Measurements from ENCODE around the gene ZNF384. TPM values are rescaled to one million over a fixed set of nuclear protein-coding genes. Genes with fewer than 3 reads are reported as not detected.

The ZNF384 gene
- total and polyA plus RNA-seq, 7 donors = 22.0 to 44.9 (median 26.2) TPM

DNA sequence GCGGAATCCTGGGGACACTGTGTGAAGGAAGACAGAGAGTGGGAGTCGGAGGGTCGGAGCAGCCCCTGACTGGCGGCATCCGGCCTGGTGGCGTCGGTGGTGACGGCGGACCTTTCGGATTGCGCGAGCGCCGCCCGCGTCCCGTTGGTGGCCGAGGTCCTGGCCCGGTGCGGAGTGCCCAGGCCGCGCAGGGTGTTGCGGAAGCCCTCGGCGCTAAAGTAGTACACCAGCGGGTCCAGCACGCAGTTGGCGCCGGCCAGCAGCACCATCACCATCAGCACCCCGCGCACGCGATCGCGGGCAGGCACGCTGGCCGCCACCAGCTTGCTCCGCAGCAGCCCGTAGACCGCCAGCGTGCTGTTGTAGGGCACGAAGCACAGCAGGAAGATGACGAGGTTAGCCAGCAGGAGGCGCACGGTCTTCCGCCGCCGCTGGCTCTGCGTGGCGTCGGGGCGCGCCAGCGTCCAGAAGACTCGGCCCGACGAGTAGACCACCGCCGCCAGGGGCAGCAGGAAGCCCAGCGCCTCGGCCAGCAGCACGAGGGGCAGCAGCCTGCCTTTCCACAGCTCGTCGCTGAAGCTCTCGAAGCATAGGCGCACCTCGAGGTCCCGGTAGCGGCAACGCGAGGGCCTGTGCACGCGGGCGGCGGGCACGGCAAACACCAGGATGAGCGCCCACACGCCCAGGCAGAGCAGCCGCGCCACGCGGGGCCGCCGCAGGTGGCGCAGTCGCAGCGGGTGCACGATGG, 68.9 kb downstream of the ZNF384 start:
- TF ChIP-seq, protein P1, sequence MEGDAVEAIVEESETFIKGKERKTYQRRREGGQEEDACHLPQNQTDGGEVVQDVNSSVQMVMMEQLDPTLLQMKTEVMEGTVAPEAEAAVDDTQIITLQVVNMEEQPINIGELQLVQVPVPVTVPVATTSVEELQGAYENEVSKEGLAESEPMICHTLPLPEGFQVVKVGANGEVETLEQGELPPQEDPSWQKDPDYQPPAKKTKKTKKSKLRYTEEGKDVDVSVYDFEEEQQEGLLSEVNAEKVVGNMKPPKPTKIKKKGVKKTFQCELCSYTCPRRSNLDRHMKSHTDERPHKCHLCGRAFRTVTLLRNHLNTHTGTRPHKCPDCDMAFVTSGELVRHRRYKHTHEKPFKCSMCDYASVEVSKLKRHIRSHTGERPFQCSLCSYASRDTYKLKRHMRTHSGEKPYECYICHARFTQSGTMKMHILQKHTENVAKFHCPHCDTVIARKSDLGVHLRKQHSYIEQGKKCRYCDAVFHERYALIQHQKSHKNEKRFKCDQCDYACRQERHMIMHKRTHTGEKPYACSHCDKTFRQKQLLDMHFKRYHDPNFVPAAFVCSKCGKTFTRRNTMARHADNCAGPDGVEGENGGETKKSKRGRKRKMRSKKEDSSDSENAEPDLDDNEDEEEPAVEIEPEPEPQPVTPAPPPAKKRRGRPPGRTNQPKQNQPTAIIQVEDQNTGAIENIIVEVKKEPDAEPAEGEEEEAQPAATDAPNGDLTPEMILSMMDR (IDR thresholded peaks at IDR 0.05) = peak; percentile 38
- 29 to 30% (median 29%) methylated on average over 78 to 88 of the region's 88 CpGs for WGBS, 3 donors
- peak overlapping the region; percentile 44 for H3K4me3 ChIP-seq
- no peak overlapping the region for H3K27ac ChIP-seq
- H3K27me3 ChIP-seq (ENCODE audit: insufficient read depth in 3 of 3, low read length in 2 of 3) = peaks cover 0 to 22% (median 3%) of the 10 kb centered on the region in 3 donors
- H3K36me3 ChIP-seq (ENCODE audit: insufficient read depth in 1 of 2, low read depth in 1 of 2) = no peaks in the 10 kb centered on the region
- H3K9me3 ChIP-seq = no peaks in the 10 kb centered on the region
- no peaks in the 10 kb centered on the region for H3K4me1 ChIP-seq
- intact Hi-C loops (cut with DNase I) = no loop called here
- ATAC-seq = peak in 1 of 4 donors; percentile 46
- DNase-seq = peak; percentile 39 to 64

DNA sequence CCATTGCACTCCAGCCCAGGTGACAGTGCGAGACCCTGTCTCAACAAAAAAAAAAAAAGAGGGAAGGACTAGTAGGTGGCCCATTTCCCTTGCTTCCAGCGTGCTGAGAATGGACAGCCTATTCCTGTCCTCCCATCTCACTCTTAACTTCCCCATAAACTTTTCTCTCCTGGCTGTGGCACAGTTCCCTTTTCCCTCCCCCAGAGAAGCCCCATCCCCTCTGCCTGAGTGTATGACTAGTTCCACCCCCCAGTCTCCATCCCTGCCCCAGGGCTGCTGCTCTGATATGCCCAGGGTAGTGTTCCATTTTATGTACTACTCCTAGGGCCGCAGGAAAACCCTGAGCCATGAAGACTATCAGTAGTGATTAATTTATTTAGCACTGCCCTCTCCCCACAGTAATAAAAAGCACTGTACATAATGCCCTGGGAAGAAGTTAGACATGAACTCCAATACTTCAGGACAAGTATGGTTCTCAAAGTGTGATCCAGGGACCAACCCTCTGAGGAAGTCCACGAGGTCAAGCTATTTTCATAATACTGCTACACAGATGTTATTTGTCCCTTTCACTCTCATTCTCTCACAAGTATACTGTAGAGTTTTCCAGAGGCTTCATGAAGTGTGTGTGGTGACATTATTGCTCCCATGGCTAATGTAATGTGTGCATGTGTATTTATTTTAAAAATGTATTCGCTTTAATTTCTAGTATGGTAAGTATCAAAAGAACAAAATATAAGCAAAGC, 70.5 kb downstream of the ZNF384 start:
- ATAC-seq = no peak
- 57 to 82% (median 75%) methylated on average over 4 to 5 of the region's 5 CpGs for WGBS, 3 donors
- no peaks in the 10 kb centered on the region for H3K36me3 ChIP-seq (ENCODE audit: insufficient read depth in 1 of 2, low read depth in 1 of 2)
- no peaks in the 10 kb centered on the region for H3K9me3 ChIP-seq
- no peak overlapping the region for H3K4me3 ChIP-seq
- no peaks in the 10 kb centered on the region for H3K4me1 ChIP-seq
- no peak overlapping the region for H3K27ac ChIP-seq
- TF ChIP-seq, protein P1 (IDR thresholded peaks at IDR 0.05) = no peak
- DNase-seq = no peak
- H3K27me3 ChIP-seq (ENCODE audit: insufficient read depth in 3 of 3, low read length in 2 of 3) = peaks cover 0 to 22% (median 3%) of the 10 kb centered on the region in 3 donors
- intact Hi-C loops (cut with DNase I) = loop anchor here (2.0 to 5.0 kb wide), 4 partner anchors 44 to 209 kb away; partner anchors contain the start of genes ING4 (in 2 of the 2) and P3H3 (in 1 of the 2)

Other genes with a start within 250 kb of the ZNF384 start
- under 1 TPM in 2 of 4 donors, not detected in 2; 0.28 to 0.29 TPM for gene CD27, start 244.4 kb downstream of the ZNF384 start, total RNA-seq
- under 1 TPM in 1 of 3 donors, not detected in 2; 0.10 TPM for gene CD27, start 244.4 kb downstream of the ZNF384 start, polyA plus RNA-seq
- 10 to 100 TPM in 1 of 4 donors, 1 to 10 TPM in 3; 6.4 to 11.3 (median 8.4) TPM for gene TAPBPL, start 237.3 kb downstream of the ZNF384 start, total RNA-seq
- 1 to 10 TPM; 4.6 to 8.4 (median 4.9) TPM for gene TAPBPL, start 237.3 kb downstream of the ZNF384 start, polyA plus RNA-seq
- 1 to 10 TPM; 1.5 to 6.2 (median 3.2) TPM for gene VAMP1, start 218.7 kb downstream of the ZNF384 start, total RNA-seq
- 10 to 100 TPM in 1 of 3 donors, 1 to 10 TPM in 2; 1.9 to 16.9 (median 2.1) TPM for gene VAMP1, start 218.7 kb downstream of the ZNF384 start, polyA plus RNA-seq
- 100 to 1,000 TPM; 202 to 250 (median 227) TPM for gene MRPL51, start 196.1 kb downstream of the ZNF384 start, total RNA-seq
- gene MRPL51, start 196.1 kb downstream of the ZNF384 start, polyA plus RNA-seq = 100 to 1,000 TPM; 153 to 217 (median 180) TPM
- 10 to 100 TPM; 10.1 to 13.4 (median 11.2) TPM for gene NCAPD2, start 195.3 kb downstream of the ZNF384 start, total RNA-seq
- gene NCAPD2, start 195.3 kb downstream of the ZNF384 start, polyA plus RNA-seq = 1 to 10 TPM; 3.9 to 9.5 (median 5.9) TPM
- over 10,000 TPM in 2 of 4 donors, 1,000 to 10,000 TPM in 2; 7,136 to 10,782 (median 8,991) TPM for gene GAPDH, start 154.9 kb downstream of the ZNF384 start, total RNA-seq
- gene GAPDH, start 154.9 kb downstream of the ZNF384 start, polyA plus RNA-seq = over 10,000 TPM in 2 of 3 donors, 1,000 to 10,000 TPM in 1; 9,788 to 18,891 (median 16,487) TPM
- gene IFFO1, start 133.3 kb downstream of the ZNF384 start, total RNA-seq = 10 to 100 TPM; 12.6 to 26.3 (median 18.0) TPM
- gene IFFO1, start 133.3 kb downstream of the ZNF384 start, polyA plus RNA-seq = 1 to 10 TPM; 6.7 to 8.9 (median 8.3) TPM
- 10 to 100 TPM; 29.8 to 62.2 (median 52.9) TPM for gene NOP2, start 121.1 kb downstream of the ZNF384 start, total RNA-seq
- 10 to 100 TPM; 44.1 to 67.0 (median 66.4) TPM for gene NOP2, start 121.1 kb downstream of the ZNF384 start, polyA plus RNA-seq
- gene CHD4, start 82.0 kb downstream of the ZNF384 start, total RNA-seq = 100 to 1,000 TPM in 2 of 4 donors, 10 to 100 TPM in 2; 94.5 to 152 (median 112) TPM
- gene CHD4, start 82.0 kb downstream of the ZNF384 start, polyA plus RNA-seq = 10 to 100 TPM; 62.5 to 90.0 (median 78.5) TPM
- under 1 TPM; 0.30 to 0.60 (median 0.39) TPM for gene LPAR5, start 53.4 kb downstream of the ZNF384 start, total RNA-seq
- under 1 TPM; 0.04 to 0.20 (median 0.05) TPM for gene LPAR5, start 53.4 kb downstream of the ZNF384 start, polyA plus RNA-seq
- under 1 TPM; 0.44 to 0.99 (median 0.86) TPM for gene ACRBP, start 41.9 kb downstream of the ZNF384 start, total RNA-seq
- under 1 TPM in 2 of 3 donors, not detected in 1; 0.29 to 0.82 TPM for gene ACRBP, start 41.9 kb downstream of the ZNF384 start, polyA plus RNA-seq
- gene ING4, start 26.3 kb downstream of the ZNF384 start, total RNA-seq = 10 to 100 TPM; 12.7 to 29.6 (median 16.9) TPM
- 10 to 100 TPM; 20.7 to 35.6 (median 25.7) TPM for gene ING4, start 26.3 kb downstream of the ZNF384 start, polyA plus RNA-seq
- gene PIANP, start 11.4 kb upstream of the ZNF384 start, total RNA-seq = under 1 TPM in 3 of 4 donors, not detected in 1; 0.10 to 0.17 (median 0.15) TPM
- under 1 TPM in 2 of 3 donors, not detected in 1; 0.17 to 0.21 TPM for gene PIANP, start 11.4 kb upstream of the ZNF384 start, polyA plus RNA-seq
- 10 to 100 TPM; 72.3 to 86.2 (median 77.1) TPM for gene COPS7A, start 34.7 kb upstream of the ZNF384 start, total RNA-seq
- gene COPS7A, start 34.7 kb upstream of the ZNF384 start, polyA plus RNA-seq = 100 to 1,000 TPM in 2 of 3 donors, 10 to 100 TPM in 1; 79.2 to 157 (median 104) TPM
- gene MLF2, start 63.8 kb upstream of the ZNF384 start, total RNA-seq = 100 to 1,000 TPM; 104 to 188 (median 132) TPM
- gene MLF2, start 63.8 kb upstream of the ZNF384 start, polyA plus RNA-seq = 100 to 1,000 TPM; 113 to 245 (median 176) TPM
- 100 to 1,000 TPM in 1 of 4 donors, 10 to 100 TPM in 3; 69.0 to 104 (median 77.1) TPM for gene PTMS, start 77.0 kb upstream of the ZNF384 start, total RNA-seq
- gene PTMS, start 77.0 kb upstream of the ZNF384 start, polyA plus RNA-seq = 10 to 100 TPM; 65.4 to 93.7 (median 87.7) TPM
- under 1 TPM in 2 of 4 donors, not detected in 2; 0.11 to 0.24 TPM for gene LAG3, start 83.1 kb upstream of the ZNF384 start, total RNA-seq
- under 1 TPM in 2 of 3 donors, not detected in 1; 0.05 to 0.06 TPM for gene LAG3, start 83.1 kb upstream of the ZNF384 start, polyA plus RNA-seq
- gene CD4, start 100.2 kb upstream of the ZNF384 start, total RNA-seq = 1 to 10 TPM; 2.3 to 4.9 (median 4.0) TPM
- 1 to 10 TPM in 1 of 3 donors, under 1 TPM in 2; 0.47 to 1.5 (median 0.91) TPM for gene CD4, start 100.2 kb upstream of the ZNF384 start, polyA plus RNA-seq
- gene GPR162, start 132.4 kb upstream of the ZNF384 start, total RNA-seq = 1 to 10 TPM in 3 of 4 donors, under 1 TPM in 1; 0.50 to 2.8 (median 1.2) TPM
- 1 to 10 TPM in 1 of 3 donors, under 1 TPM in 2; 0.60 to 1.8 (median 0.61) TPM for gene GPR162, start 132.4 kb upstream of the ZNF384 start, polyA plus RNA-seq
- gene P3H3, start 139.0 kb upstream of the ZNF384 start, total RNA-seq = 1 to 10 TPM; 1.3 to 4.2 (median 3.2) TPM
- gene P3H3, start 139.0 kb upstream of the ZNF384 start, polyA plus RNA-seq = 1 to 10 TPM in 2 of 3 donors, under 1 TPM in 1; 0.87 to 1.2 (median 1.1) TPM
- gene GNB3, start 151.6 kb upstream of the ZNF384 start, total RNA-seq = under 1 TPM; 0.23 to 0.69 (median 0.33) TPM
- under 1 TPM; 0.13 to 0.60 (median 0.13) TPM for gene GNB3, start 151.6 kb upstream of the ZNF384 start, polyA plus RNA-seq
- 1 to 10 TPM in 1 of 4 donors, under 1 TPM in 2, not detected in 1; 0.79 to 1.1 (median 0.92) TPM for gene CDCA3, start 161.9 kb upstream of the ZNF384 start, total RNA-seq
- 1 to 10 TPM in 1 of 3 donors, under 1 TPM in 2; 0.21 to 3.3 (median 0.56) TPM for gene CDCA3, start 161.9 kb upstream of the ZNF384 start, polyA plus RNA-seq
- gene USP5, start 162.8 kb upstream of the ZNF384 start, total RNA-seq = 100 to 1,000 TPM in 3 of 4 donors, 10 to 100 TPM in 1; 98.1 to 127 (median 112) TPM
- 10 to 100 TPM; 43.1 to 85.1 (median 49.5) TPM for gene USP5, start 162.8 kb upstream of the ZNF384 start, polyA plus RNA-seq
- gene TPI1, start 178.2 kb upstream of the ZNF384 start, total RNA-seq = 100 to 1,000 TPM; 537 to 822 (median 624) TPM
- 100 to 1,000 TPM; 588 to 952 (median 847) TPM for gene TPI1, start 178.2 kb upstream of the ZNF384 start, polyA plus RNA-seq
- gene SPSB2, start 183.9 kb upstream of the ZNF384 start, total RNA-seq = 1 to 10 TPM; 2.4 to 4.5 (median 3.2) TPM
- 10 to 100 TPM in 1 of 3 donors, 1 to 10 TPM in 2; 4.3 to 10.2 (median 6.7) TPM for gene SPSB2, start 183.9 kb upstream of the ZNF384 start, polyA plus RNA-seq
- 10 to 100 TPM; 10.2 to 14.9 (median 12.5) TPM for gene LRRC23, start 215.4 kb upstream of the ZNF384 start, total RNA-seq
- gene LRRC23, start 215.4 kb upstream of the ZNF384 start, polyA plus RNA-seq = 10 to 100 TPM in 2 of 3 donors, 1 to 10 TPM in 1; 9.5 to 29.0 (median 14.3) TPM
- 1 to 10 TPM; 2.0 to 4.6 (median 2.3) TPM for gene ENO2, start 225.2 kb upstream of the ZNF384 start, total RNA-seq
- gene ENO2, start 225.2 kb upstream of the ZNF384 start, polyA plus RNA-seq = 1 to 10 TPM; 1.4 to 2.0 (median 1.8) TPM
- gene ATN1, start 238.6 kb upstream of the ZNF384 start, total RNA-seq = 10 to 100 TPM; 43.3 to 55.8 (median 50.9) TPM
- 10 to 100 TPM; 24.9 to 46.0 (median 33.7) TPM for gene ATN1, start 238.6 kb upstream of the ZNF384 start, polyA plus RNA-seq

Data from psoas muscle (tissue), 8 donors.